Measurements from ENCODE around the gene SLC2A13. TPM values are rescaled to one million over a fixed set of nuclear protein-coding genes. Genes with fewer than 3 reads are reported as not detected.

SLC2A13 gene
- total and polyA plus RNA-seq, 10 donors = 1.1 to 17.1 (median 7.6) TPM

GRCh38 chr12:39763890-39764169 lies 342.1 kb downstream of the SLC2A13 start:
- H3K36me3 ChIP-seq = peaks cover 0 to 15% (median 1%) of the 10 kb centered on the region in 6 donors
- H3K9me3 ChIP-seq = no peaks in the 10 kb centered on the region
- no peaks in the 10 kb centered on the region for H3K4me1 ChIP-seq
- TF ChIP-seq, protein P1, sequence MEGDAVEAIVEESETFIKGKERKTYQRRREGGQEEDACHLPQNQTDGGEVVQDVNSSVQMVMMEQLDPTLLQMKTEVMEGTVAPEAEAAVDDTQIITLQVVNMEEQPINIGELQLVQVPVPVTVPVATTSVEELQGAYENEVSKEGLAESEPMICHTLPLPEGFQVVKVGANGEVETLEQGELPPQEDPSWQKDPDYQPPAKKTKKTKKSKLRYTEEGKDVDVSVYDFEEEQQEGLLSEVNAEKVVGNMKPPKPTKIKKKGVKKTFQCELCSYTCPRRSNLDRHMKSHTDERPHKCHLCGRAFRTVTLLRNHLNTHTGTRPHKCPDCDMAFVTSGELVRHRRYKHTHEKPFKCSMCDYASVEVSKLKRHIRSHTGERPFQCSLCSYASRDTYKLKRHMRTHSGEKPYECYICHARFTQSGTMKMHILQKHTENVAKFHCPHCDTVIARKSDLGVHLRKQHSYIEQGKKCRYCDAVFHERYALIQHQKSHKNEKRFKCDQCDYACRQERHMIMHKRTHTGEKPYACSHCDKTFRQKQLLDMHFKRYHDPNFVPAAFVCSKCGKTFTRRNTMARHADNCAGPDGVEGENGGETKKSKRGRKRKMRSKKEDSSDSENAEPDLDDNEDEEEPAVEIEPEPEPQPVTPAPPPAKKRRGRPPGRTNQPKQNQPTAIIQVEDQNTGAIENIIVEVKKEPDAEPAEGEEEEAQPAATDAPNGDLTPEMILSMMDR (IDR thresholded peaks at IDR 0.05 in 8 of 11, conservative IDR thresholded peaks at IDR 0.05 in 3 of 11) = no peak
- TF ChIP-seq POLR2AphosphoS5 (IDR thresholded peaks at IDR 0.05) = no peak
- no peak for TF ChIP-seq POLR2A (IDR thresholded peaks at IDR 0.05)
- H3K4me3 ChIP-seq = no peak overlapping the region
- intact Hi-C loops (cut with DNase I; ENCODE audit: low total_unique reads) = no loop called here
- no peak overlapping the region for H3K27ac ChIP-seq
- 95 to 100% (median 98%) methylated on average over 2 of the region's 2 CpGs for WGBS, 5 donors
- no peaks in the 10 kb centered on the region for H3K27me3 ChIP-seq (replicated peaks in 1 of 7)
- no peak for DNase-seq

DNA sequence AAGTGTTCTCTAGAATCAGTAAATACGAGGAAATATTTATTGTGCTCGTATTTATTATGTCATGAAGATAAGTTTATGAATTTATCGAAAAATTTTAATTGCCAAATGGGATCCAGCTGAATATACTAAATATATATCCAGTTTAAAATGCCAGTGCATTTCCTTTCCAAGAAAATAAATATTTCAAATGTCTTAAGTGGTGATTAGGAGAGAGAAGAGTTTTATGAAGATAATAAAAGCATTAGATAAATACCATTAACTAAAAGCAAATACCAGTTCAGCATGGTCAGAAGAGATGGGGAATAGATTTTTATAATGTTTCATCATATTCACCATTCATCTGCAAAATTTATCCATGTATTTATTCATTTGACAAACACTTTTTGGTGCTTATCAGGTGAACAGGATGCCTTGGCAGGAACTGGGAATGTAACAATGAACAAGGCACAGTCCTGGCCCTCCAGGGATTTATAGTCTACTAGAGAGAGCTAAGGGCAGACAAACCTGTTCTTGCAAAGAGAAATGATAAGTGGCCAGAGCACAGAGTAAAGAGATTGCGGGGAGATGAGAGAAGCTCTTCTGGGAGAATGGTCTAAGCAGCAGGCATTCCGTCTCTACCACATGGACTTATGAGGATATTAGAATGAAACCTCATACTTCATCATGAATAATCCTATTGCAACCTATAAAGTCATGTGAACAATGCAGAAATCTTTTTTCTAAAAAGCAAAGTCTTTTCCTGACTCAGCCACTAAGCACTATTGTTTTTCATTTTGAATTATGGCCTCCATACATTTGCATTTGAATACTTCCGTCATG lies 342.6 kb downstream of the SLC2A13 start:
- H3K9me3 ChIP-seq = no peaks in the 10 kb centered on the region
- peaks cover 0 to 15% (median 1%) of the 10 kb centered on the region in 6 donors for H3K36me3 ChIP-seq
- no peak overlapping the region for H3K27ac ChIP-seq
- TF ChIP-seq, protein P1 (IDR thresholded peaks at IDR 0.05 in 8 of 11, conservative IDR thresholded peaks at IDR 0.05 in 3 of 11) = no peak
- TF ChIP-seq POLR2A (IDR thresholded peaks at IDR 0.05) = no peak
- TF ChIP-seq POLR2AphosphoS5 (IDR thresholded peaks at IDR 0.05) = no peak
- no peaks in the 10 kb centered on the region for H3K4me1 ChIP-seq
- no peaks in the 10 kb centered on the region for H3K27me3 ChIP-seq (replicated peaks in 1 of 7)
- WGBS, 5 donors = 91 to 96% (median 94%) methylated on average over 6 of the region's 6 CpGs
- no peak for DNase-seq
- no peak overlapping the region for H3K4me3 ChIP-seq
- intact Hi-C loops (cut with DNase I; ENCODE audit: low total_unique reads) = no loop called here

- 88 to 93% (median 89%) methylated on average over 2 of the region's 2 CpGs for WGBS, 5 donors
Measured at GRCh38 chr12:39755478-39755877, 350.4 kb downstream of the SLC2A13 start.

More at GRCh38 chr12:39755478-39755877, 350.4 kb downstream of the SLC2A13 start:
- DNase-seq = no peak
- intact Hi-C loops (cut with DNase I; ENCODE audit: low total_unique reads) = no loop called here
- no peak overlapping the region for H3K27ac ChIP-seq
- TF ChIP-seq POLR2AphosphoS5 (IDR thresholded peaks at IDR 0.05) = no peak
- no peak for TF ChIP-seq POLR2A (IDR thresholded peaks at IDR 0.05)
- TF ChIP-seq, protein P1 (IDR thresholded peaks at IDR 0.05 in 8 of 11, conservative IDR thresholded peaks at IDR 0.05 in 3 of 11) = no peak
- H3K36me3 ChIP-seq = peaks cover 0 to 4% (median 0%) of the 10 kb centered on the region in 6 donors
- no peaks in the 10 kb centered on the region for H3K4me1 ChIP-seq
- no peak overlapping the region for H3K4me3 ChIP-seq
- peaks cover 0 to 4% (median 0%) of the 10 kb centered on the region in 8 donors for H3K9me3 ChIP-seq
- H3K27me3 ChIP-seq (replicated peaks in 1 of 7) = no peaks in the 10 kb centered on the region
